ENCODE data around the gene SIPA1. TPM values are rescaled to one million over a fixed set of nuclear protein-coding genes. Genes with fewer than 3 reads are reported as not detected.
"Not testable (repeated sequence)": the region's sequence is repeated elsewhere in the genome, so short reads cannot be mapped to it uniquely, and the experiment has no call there.

SIPA1 gene
- polyA plus RNA-seq, 3 donors: 22.5 to 30.5 (median 24.7) TPM

GRCh38 chr11:65621460-65621859 is 16.4 kb upstream of the SIPA1 start:
- DNase-seq (ENCODE audit: low read depth in 3 of 3, low spot score in 2 of 3): no peak

- no peak for DNase-seq (ENCODE audit: low read depth in 3 of 3, low spot score in 2 of 3)
Measured at GRCh38 chr11:65622011-65622410, 15.9 kb upstream of the SIPA1 start.

GRCh38 chr11:65623177-65623576 is 14.7 kb upstream of the SIPA1 start:
- no peak for DNase-seq (ENCODE audit: low read depth in 3 of 3, low spot score in 2 of 3)

GRCh38 chr11:65623852-65624616 is 13.9 kb upstream of the SIPA1 start:
- DNase-seq (ENCODE audit: low read depth in 3 of 3, low spot score in 2 of 3): no peak

- DNase-seq (ENCODE audit: low read depth in 3 of 3, low spot score in 2 of 3): no peak
Measured at GRCh38 chr11:65624931-65625627, 12.8 kb upstream of the SIPA1 start.

- DNase-seq (ENCODE audit: low read depth in 3 of 3, low spot score in 2 of 3): no peak
Measured at GRCh38 chr11:65625628-65626342, 12.1 kb upstream of the SIPA1 start.

- DNase-seq (ENCODE audit: low read depth in 3 of 3, low spot score in 2 of 3): no peak
Measured at GRCh38 chr11:65627202-65627601, 10.7 kb upstream of the SIPA1 start.

- DNase-seq (ENCODE audit: low read depth in 3 of 3, low spot score in 2 of 3): no peak
Measured at GRCh38 chr11:65629579-65629978, 8.3 kb upstream of the SIPA1 start.

GRCh38 chr11:65630215-65630614 is 7.7 kb upstream of the SIPA1 start:
- DNase-seq (ENCODE audit: low read depth in 3 of 3, low spot score in 2 of 3): no peak

GRCh38 chr11:65633390-65634108 is 4.4 kb upstream of the SIPA1 start:
- DNase-seq (ENCODE audit: low read depth in 3 of 3, low spot score in 2 of 3): no peak

GRCh38 chr11:65634109-65634436 is 3.8 kb upstream of the SIPA1 start:
- no peak for DNase-seq (ENCODE audit: low read depth in 3 of 3, low spot score in 2 of 3)

- no peak for DNase-seq (ENCODE audit: low read depth in 3 of 3, low spot score in 2 of 3)
Measured at GRCh38 chr11:65634440-65634839, 3.5 kb upstream of the SIPA1 start.

- DNase-seq (ENCODE audit: low read depth in 3 of 3, low spot score in 2 of 3): no peak
Measured at GRCh38 chr11:65634905-65635731, 2.8 kb upstream of the SIPA1 start.

- no peak for DNase-seq (ENCODE audit: low read depth in 3 of 3, low spot score in 2 of 3)
Measured at GRCh38 chr11:65636108-65637031, 1.5 kb upstream of the SIPA1 start.

GRCh38 chr11:65637032-65637557 is 806 bp upstream of the SIPA1 start:
- no peak for DNase-seq (ENCODE audit: low read depth in 3 of 3, low spot score in 2 of 3)

GRCh38 chr11:65639228-65639597 is 1.3 kb downstream of the SIPA1 start:
- not testable (repeated sequence) for DNase-seq (ENCODE audit: low read depth in 3 of 3, low spot score in 2 of 3)

- no peak for DNase-seq (ENCODE audit: low read depth in 3 of 3, low spot score in 2 of 3)
Measured at GRCh38 chr11:65639623-65640482, 2.0 kb downstream of the SIPA1 start.

All from right renal cortex interstitium (tissue), 3 donors.